ENCODE measurements around the gene INPP5B.
"Not testable (repeated sequence)": the region's sequence is repeated elsewhere in the genome, so short reads cannot be mapped to it uniquely, and the experiment has no call there.

INPP5B gene

GRCh38 chr1:37901191-37901892 is 45.5 kb downstream of the INPP5B start:
- no peak overlapping the region for H3K4me3 ChIP-seq (replicated peaks; ENCODE audit: low read depth, low read length)
- no peak for TF ChIP-seq CTCF (IDR thresholded peaks at IDR 0.05; ENCODE audit: low read depth, low read length, missing control alignments)
- DNase-seq (ENCODE audit: extremely low read depth, low read depth), result no peak

DNA sequence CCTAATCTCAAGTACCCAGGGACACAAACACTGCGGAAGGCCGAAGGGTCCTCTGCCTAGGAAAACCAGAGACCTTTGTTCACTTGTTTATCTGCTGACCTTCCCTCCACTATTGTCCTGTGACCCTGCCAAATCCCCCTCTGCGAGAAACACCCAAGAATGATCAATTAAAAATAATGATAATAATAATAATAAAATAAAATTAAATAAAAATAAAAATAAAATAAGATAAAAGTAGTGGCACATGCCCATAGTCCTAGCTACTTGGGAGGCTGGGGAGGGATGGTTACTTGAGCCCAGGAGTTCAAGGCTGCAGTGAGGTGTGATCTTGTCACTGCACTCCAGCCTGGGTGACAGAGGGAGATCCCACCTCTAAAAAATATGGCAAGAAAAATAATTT is 49.3 kb downstream of the INPP5B start:
- not testable (repeated sequence) for H3K4me3 ChIP-seq (replicated peaks; ENCODE audit: low read depth, low read length); DNase-seq (ENCODE audit: extremely low read depth, low read depth)

DNA sequence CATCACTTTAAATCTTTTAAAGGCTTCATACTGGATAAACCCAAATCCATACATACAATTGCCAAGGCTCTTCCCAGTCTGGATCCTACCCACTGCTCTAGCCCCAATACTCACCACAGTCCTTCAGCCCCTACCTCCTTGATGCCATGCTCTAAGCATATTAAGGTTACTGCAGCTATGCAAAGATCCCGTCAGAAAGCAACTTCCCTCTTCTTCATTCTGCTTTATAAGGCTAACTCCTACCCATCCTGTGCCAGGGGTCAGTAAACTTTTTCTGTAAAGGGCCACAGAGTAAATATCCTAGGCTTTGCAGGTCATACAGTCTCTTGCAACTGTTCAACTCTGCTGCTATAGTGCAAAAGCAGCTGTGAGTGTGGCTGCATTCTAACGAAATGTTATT is 53.2 kb downstream of the INPP5B start:
- no peak for DNase-seq (ENCODE audit: extremely low read depth, low read depth)
- no peak for TF ChIP-seq CTCF (IDR thresholded peaks at IDR 0.05; ENCODE audit: low read depth, low read length, missing control alignments)
- no peak overlapping the region for H3K4me3 ChIP-seq (replicated peaks; ENCODE audit: low read depth, low read length)

- no peak overlapping the region for H3K4me3 ChIP-seq (replicated peaks; ENCODE audit: low read depth, low read length)
- no peak for TF ChIP-seq CTCF (IDR thresholded peaks at IDR 0.05; ENCODE audit: low read depth, low read length, missing control alignments)
- DNase-seq (ENCODE audit: extremely low read depth, low read depth), result no peak
These were observed 54.5 kb downstream of the INPP5B start for GRCh38 chr1:37892151-37893047.

DNA sequence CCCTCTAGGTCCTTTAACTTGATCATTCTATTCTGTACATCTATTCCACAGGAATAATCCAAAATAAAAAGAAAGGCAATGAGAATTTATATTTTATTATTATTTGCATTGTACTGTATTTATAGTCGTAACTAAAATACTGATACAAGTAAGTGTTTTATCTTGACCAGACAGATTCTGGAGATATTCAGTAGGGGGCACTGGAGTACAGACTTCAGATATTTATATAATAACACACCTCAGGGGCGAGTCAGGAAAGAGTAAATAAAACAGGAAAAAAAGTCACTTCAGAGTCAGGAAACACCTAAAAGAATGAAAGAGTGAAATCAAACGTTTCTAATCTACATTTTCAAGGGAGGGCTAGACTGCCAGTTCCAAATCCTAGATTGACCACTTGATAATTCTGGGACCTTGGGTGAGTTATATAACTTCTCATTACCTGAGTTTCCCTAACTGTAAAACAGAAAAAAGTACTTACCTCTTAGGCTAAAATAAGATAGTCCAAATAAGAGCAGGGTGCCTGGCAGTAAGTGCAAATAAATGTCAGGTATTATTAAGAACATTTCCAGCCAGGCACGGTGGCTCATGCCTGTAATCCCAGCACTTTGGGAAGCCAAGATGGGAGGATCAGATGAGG is 56.4 kb downstream of the INPP5B start:
- peak; percentile 29 for TF ChIP-seq CTCF (IDR thresholded peaks at IDR 0.05; ENCODE audit: low read depth, low read length, missing control alignments)

DNA sequence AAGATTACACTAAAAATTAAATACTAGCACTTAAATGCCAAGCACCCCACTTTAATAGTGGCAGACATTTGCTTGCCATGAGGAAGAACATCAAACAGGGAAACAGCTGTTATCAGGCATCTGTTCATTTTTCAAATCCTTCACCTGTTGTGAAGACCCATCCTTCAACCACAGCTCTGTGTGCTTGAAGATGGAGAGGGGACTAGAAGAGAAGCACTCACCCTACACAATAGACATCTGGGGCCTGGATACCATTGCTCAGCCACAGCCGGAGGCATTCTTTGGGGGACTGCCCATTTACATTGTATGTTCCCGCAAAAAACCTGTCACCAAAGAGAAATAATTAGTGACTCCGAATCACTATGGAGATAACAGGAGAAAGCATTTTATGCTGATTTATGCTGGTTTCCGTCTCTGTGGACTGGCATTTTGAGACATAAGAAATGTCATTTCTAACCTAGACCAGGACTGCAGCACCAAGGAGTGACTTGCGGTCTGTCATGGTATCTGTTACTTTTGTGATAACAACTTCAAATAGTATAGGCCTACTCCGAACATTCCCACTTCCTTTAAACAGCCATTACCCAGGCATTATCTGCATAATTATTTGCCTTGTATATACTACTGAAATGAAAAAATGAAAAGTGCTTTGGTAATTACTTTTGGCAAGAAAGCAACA is 58.7 kb downstream of the INPP5B start:
- no peak for TF ChIP-seq CTCF (IDR thresholded peaks at IDR 0.05; ENCODE audit: low read depth, low read length, missing control alignments)
- H3K4me3 ChIP-seq (replicated peaks; ENCODE audit: low read depth, low read length), result no peak overlapping the region
- DNase-seq (ENCODE audit: extremely low read depth, low read depth), result no peak

More for the DNA sequence above, 56.4 kb downstream of the INPP5B start:
- DNase-seq (ENCODE audit: extremely low read depth, low read depth), result peak; percentile 16
- H3K4me3 ChIP-seq (replicated peaks; ENCODE audit: low read depth, low read length), result no peak overlapping the region

Data from HFF-Myc (cell line).